Spleen (tissue), 7 donors: Measurements from ENCODE around the gene GNG13.

Source experiments
- POLR2A ChIP-seq, 3 donors: fragments of 450-650 bp; IDR thresholded peaks; one replicate each; pipeline ENCODE4 v1.5.1; 2017; ENCODE audit warnings: antibody characterized with exemption in 3 of 3, mild to moderate bottlenecking in 1 of 3
- POLR2AphosphoS5 ChIP-seq, 3 donors: sonication (generic); formaldehyde crosslinking; IDR thresholded peaks; one replicate each; pipeline ENCODE4 v1.5.1; 2017; ENCODE audit warnings: antibody characterized with exemption in 3 of 3
- TF ChIP-seq, protein P1 (sequence below), 11 experiments: fragments of 200-600 bp in 7 of 11; fragments of 450-650 bp in 4 of 11; sonication (generic) in 4 of 11; IDR thresholded peaks in 8 of 11; conservative IDR thresholded peaks in 3 of 11; 1 replicate in 7 of 11; 2 replicates in 4 of 11; pipeline versions ENCODE4 v1.4.0 to v1.8.0; 2016 to 2021; ENCODE audit warnings: antibody characterized with exemption in 11 of 11, inconsistent platforms in 4 of 11, mild to moderate bottlenecking in 1 of 11
- donor health status: DM: no; HTN: no; CAD: no; lungs with moderate emphysema.
- donor health status: DM: no; HTN: no; CAD: no.
- donor health status: DM: no; HTN: no; CAD: no.

DNA sequence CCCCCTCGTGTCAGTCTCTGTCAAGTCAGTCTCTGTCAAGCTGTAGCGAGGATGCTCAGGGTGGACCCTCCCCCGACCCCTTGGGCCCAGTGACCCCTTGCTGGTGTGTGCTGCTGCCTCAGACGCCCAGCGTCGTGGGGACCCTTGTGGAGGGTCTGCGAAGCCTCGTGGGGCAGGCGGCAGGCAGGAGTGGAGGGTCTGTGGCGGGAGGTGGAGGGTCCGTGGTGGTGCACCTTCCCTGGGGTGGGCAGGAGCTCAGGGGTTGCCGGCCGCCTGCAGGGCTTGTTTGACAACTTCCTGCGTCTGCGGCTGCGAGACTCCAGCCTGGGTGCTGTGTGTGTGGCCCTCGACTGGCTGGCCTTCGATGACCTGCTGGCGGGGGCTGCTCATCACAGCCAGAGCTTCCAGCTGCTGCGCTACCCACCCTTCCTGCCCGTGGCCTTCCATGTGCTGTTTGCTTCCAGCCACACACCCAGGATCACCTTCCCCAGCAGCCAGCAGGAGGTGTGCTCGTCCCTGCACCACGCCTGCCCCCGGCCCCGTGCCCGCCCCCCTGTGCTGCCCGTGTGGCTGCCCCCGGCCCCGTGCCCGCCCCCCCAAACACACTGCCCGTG is 5.6 kb downstream of the GNG13 start:
- TF ChIP-seq POLR2A (IDR thresholded peaks at IDR 0.05) (no peak), POLR2AphosphoS5 (IDR thresholded peaks at IDR 0.05) (no peak)
- TF ChIP-seq, protein P1, sequence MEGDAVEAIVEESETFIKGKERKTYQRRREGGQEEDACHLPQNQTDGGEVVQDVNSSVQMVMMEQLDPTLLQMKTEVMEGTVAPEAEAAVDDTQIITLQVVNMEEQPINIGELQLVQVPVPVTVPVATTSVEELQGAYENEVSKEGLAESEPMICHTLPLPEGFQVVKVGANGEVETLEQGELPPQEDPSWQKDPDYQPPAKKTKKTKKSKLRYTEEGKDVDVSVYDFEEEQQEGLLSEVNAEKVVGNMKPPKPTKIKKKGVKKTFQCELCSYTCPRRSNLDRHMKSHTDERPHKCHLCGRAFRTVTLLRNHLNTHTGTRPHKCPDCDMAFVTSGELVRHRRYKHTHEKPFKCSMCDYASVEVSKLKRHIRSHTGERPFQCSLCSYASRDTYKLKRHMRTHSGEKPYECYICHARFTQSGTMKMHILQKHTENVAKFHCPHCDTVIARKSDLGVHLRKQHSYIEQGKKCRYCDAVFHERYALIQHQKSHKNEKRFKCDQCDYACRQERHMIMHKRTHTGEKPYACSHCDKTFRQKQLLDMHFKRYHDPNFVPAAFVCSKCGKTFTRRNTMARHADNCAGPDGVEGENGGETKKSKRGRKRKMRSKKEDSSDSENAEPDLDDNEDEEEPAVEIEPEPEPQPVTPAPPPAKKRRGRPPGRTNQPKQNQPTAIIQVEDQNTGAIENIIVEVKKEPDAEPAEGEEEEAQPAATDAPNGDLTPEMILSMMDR (IDR thresholded peaks at IDR 0.05 in 8 of 11, conservative IDR thresholded peaks at IDR 0.05 in 3 of 11), result no peak
